GM18909 (cell line): Measurements from ENCODE around the gene GABPA.
A peak's percentile ranks its signal among the peaks of the same experiment; 100 is the strongest.
"Not testable (repeated sequence)": the region's sequence is repeated elsewhere in the genome, so short reads cannot be mapped to it uniquely, and the experiment has no call there.

Experiments used
- ATAC-seq: cut with Tn5 transposase; IDR thresholded peaks from one replicate; pipeline ENCODE4 v1.9.1; 2021; ENCODE audit warnings: mild to moderate bottlenecking; ENCODE audit not compliant: unreplicated experiment, poor library complexity

Gene GABPA

DNA sequence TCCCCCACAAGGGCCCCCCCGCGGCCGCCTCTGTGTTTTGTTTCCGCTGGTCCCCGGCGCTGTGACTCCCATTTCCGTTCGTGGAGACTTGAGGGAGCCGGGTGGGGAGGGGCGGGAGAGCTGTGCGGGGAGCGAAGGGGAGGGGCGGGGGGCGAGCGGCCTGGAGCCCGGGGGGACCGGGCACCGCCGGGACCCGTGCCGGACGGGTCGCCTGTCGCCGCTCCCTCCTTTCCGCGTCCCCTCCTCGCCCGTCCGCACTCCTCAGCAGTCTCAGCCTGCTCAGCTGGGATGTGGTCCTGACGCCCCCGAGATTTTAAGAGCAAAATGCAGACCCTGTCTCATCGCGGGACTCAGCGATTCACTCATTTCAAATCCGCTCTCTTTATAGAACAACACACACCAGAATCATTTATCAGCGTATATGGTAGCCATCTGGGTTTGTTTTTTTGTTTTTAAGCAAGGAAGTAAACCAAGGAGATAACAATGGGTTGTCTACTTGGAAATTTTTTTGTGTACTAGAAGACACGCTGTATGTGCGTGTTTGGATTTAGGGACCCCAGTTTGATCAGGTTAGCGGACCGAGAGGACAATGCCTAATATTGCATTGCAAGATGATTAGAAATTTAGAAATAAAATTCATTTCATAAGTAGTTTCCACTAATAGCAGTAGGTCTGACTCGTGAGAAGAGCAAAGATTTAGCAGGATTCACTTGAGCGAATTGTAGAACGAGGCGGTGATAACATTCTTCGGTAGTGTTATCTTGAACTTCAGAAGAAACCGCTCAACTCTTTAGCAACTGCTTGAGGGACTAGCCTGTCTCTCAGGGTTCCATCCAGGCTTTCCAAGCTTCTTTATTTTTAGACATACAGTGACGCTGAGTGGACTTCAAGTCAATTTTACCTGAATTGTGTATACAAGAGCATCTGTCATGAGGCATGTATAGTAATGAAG is 1.1 kb downstream of the GABPA start:
- ATAC-seq: peak; percentile 19

DNA sequence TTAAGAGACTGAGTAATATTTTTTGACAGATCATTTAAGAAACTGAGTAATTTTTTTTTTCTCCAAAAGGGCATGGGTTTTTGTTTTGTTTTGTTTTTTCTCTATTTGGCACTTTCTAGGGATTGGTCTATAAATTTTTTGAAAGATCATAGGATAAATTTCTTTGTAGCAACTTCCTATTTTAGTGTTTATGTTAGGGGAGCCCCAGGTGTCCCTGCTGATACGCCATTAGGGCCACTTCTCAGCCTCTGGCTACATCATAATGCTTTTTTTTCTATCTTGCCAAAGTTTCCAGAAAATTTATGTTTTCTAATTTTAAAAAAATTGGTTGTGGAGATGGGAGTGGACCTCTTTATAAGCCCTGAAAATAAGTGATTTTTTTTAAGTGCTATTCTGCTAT is 2.6 kb downstream of the GABPA start:
- ATAC-seq: no peak

DNA sequence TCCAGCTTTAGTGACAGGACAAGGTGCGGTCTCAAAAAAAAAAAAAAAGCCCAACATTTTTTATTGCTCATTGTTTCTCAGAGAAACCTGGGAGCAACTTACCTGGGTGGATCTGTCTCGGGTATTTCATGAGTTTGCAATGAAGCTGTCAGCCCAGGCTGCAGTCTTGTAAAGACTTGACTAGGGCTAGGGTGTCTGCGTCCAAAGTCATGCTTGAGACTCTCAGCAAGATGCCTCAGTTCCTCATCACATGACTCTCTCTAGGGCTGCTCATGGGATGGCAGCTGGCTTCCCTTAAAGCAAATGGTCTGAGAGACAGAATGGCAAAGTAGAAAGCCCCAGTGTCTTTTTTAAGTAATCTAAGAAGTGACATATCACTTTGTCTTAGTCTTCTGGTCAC is 8.1 kb downstream of the GABPA start:
- ATAC-seq: no peak

DNA sequence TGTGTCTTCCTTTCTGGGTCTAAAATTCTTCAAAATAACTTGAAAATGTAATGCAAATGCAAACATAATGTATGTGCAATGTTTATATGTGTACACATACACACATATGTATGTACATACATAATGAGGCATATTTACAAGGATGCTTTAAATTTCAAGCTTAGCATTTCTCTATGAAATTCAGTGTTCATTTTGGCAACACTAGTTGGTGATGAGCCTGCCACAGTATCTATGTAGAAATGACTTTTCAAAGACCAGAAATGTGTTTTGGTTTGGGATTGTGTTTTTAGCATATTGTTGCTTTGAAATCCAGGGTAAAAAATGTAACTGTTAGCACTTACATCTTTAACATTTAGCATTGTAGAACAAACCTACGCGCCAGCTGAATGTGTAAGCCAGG is 10.1 kb downstream of the GABPA start:
- ATAC-seq: no peak

DNA sequence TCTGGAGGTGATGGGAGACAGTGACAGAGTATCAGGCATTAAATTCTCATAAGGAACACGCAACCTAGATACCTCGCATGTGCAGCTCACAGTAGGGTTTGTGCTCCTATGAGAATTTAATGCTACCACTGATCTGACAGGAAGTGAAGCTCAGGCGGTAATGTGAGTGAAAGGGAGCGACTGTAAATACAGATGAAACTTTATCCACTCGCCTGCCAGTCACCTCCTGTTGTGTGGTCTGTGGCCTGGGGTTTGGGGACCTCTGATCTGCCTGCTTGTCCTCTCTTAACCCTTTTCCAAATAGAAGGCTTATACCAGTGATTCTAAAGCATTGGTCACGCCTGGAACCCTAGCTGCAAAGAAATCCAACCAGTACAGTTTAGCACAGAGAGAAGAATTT is 15.3 kb downstream of the GABPA start:
- ATAC-seq: no peak

DNA sequence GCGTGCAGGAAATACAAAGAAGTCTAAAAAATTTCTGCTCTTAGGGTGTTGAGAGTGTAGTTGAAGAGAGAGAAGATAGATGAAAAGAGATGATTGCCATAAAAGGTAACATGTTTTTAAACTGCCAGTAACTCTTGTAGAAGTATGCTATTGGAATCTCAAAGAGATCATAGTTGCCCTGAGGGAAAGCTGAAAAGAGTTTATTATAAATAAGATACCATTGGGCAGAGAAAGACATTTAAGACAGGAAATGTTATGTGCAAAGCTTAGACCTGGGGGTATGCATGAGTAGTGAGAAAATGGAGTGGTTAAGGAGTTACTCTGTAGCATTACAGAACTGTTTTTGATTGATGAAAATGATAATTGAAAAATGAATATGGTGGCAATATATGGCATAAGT is 17.6 kb downstream of the GABPA start:
- no peak for ATAC-seq

DNA sequence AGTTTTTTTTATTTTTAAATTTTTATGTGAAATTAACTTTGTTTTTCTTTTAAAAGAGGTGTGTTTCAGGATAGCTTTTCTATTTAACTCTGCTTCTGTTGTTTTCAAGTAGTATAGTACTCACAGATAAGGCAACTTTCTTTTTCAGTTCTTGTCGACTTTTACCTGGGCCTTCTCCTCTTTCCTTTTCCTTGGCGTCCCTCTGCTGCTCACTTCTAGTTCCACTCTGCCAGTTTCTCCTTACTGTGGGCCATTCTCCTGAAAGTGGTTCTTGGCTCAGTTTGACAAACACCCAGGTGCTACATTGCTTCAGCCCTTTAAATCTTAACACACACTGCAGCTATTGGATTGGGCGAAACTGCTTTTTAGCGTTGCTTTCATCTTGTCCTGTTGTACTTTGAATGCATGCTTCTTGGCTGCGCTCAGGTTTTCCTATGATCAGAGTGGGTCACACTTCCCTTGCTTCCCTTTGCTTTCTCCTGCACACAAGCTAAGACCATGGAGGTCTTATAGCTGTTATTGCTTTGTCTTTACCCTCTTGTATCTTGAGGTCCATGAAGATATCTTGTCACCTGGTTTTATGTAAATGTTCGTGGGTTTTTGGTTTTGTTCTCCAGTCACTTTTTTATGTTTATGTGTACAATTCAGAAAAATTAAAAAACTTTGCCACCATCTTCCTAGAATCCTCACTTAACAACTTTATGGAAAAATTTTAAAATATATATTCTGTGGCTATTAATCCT is 21.6 kb downstream of the GABPA start:
- ATAC-seq: no peak

DNA sequence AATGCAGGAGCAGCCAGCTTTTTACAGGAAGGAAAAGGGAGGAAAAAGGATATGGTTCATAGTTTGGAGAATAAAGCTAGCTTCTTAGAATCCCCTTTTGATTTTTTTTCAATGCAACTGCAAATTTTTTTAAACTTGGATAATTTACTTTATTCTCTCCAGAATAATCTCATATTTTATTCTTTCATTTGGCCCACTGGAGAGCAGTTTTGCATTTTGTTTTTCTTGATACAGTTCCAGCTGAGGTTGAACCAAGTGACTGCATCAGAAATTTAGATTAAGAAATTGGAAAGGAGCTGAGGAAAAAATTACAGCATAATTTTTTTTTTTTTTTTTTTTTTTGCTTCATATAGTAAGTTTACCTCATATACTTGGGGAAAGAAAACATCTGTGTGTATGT is 22.8 kb downstream of the GABPA start:
- no peak for ATAC-seq

DNA sequence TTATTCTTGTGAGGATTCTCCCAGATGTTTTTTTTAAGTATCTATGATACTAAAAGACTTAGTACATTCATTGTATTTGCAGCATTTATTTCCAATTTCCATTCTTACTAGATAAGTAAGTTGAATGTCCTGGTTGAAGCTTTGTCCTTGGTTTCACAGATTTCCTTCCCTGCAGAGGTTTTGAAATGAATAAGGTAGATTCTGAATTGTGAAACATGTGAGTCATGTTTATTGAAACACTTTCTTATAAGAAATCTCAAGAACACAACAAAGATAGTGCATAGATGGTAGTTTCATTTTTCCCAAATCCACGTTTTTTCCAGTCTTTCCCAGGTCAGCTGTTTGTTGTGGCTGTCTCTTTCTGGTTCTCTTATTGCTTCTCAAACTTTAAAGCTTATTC is 24.8 kb downstream of the GABPA start:
- ATAC-seq: no peak

DNA sequence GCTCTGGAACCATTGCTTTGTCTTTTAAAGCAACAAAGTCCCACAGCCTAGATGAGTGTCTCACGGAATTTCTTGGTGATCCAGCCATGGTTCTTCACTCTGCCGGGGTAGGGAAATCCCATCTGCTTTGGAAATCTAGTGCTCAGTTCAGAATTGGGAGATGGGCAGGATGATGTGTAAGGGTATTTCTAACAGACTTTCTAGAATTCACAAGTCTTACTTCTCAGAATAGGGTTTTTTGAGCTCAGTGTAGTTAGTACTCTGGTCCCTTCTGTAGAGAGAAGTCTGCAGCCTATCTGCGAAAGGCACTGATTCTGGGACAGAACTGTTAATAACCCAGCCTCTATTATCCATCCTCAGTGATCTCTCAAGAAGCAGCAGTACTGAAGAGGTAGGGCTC is 25.3 kb downstream of the GABPA start:
- no peak for ATAC-seq

DNA sequence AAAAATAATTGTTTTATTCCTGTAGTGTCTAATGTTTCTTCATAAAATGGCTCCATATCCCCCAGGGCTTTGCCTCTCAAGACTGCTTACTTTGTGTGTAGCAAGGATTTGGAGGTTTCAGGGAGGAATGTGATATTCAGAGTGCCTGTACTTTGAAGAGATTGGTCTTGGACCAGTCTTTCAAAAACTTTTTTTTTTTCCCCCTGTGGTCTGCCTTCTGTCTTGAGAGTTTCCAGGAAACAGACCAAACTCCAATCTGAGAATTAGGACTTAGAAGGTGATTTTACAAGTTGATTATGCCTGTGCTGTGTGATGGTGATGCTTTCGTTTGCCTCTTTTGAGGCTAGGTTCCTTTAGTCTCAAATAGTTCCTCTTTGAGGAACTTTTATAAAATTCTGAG is 25.9 kb downstream of the GABPA start:
- ATAC-seq: no peak

DNA sequence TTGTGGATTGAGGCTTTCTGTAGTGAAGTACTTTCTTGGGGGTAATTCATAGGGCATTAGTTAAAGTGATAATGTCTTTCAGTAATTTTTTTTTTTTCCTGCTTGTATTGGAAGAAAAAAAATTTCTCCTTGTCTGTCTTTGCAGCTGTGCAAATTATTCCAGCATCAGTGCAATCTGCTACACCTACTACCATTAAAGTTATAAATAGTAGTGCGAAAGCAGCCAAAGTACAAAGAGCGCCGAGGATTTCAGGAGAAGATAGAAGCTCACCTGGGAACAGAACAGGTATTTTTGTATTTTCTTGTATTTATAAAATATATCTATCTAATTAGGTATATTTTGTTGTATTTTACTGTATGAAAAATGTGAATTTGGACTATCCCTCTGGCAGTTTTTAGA is 29.3 kb downstream of the GABPA start:
- ATAC-seq: no peak

DNA sequence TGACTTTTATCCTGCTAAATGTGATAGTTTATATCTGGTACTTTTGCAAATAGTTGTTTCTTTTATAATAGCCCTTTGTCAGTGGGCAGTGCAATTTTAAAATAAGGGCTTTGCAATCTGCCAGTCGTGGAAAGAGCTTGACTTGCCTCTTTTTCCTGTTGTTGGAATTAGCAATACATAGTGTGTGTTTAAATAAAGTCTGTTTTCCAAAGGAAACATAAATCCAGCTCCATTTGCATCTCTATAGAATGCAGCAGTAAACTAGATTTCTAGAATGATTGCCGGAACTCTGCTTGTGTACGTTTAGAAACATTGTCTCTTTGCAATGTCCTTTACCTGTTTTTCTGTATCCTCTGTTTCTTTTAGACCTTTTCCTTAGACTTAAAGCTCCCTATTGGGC is 33.1 kb downstream of the GABPA start:
- no peak for ATAC-seq

DNA sequence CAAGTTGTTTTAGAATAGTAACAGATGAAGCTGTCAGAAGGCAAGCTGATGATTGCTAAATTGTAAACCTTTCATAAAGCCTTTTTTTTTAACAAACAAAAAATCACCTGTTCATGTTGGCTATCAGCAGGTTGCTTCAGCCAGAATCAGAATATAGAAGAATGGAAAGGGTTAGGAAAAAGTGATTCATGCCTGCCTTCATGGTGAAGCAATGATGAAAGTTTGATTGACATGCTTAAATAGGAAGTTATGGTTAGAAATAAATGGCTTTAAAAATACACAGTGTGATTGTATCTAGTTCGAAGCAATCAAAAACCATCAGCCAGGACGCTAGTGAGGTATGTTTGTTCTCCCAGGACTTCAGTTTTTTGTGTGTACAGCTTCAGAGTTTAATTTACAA is 37.9 kb downstream of the GABPA start:
- ATAC-seq: no peak

DNA sequence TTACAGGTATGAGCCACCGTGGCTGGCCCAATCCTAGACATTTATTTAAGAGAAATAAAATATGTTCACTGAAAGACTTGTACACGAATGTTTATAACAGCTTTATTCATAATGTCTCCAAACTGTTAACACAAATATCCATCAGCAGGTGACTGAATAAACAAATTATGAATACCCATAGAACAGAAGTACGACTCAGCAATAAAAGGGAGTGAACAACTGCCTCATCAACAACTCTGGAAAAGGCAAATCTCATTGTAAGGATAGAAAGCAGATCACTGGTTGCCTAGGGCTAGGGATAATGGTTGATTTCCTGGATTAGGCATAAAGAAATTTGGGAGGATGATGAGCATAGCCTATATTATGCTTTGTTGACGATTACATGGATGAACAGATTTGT is 41.7 kb downstream of the GABPA start:
- ATAC-seq: no peak

DNA sequence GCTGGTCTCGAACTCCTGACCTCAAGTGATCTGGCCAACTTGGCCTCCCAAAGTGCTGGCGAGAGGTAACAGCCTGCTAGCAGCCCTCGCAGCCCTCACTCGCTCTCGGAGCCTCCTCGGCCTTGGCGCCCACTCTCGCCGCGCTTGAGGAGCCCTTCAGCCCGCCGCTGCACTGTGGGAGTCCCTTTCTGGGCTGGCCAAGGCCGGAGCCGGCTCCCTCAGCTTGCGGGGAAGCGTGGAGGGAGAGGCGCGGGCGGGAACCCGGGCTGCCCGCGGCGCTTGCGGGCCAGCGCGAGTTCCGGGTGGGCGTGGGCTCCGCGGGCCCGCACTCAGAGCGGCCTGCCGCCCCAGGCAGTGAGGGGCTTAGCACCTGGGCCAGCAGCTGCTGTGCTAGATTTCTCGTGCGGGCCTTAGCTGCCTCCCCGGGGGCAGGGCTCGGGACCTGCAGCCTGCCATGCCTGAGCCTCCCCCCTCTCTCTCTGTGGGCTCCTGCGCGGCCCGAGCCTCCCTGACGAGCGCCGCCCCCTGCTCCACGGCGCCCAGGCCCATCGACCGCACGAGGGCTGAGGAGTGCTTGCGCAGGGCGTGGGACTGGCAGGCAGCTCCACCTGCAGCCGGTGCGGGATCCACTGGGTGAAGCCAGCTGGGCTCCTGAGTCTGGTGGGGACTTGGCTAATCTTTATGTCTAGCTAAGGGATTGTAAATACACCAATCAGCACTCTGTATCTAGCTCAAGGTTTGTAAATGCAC is 43.5 kb downstream of the GABPA start:
- not testable (repeated sequence) for ATAC-seq

DNA sequence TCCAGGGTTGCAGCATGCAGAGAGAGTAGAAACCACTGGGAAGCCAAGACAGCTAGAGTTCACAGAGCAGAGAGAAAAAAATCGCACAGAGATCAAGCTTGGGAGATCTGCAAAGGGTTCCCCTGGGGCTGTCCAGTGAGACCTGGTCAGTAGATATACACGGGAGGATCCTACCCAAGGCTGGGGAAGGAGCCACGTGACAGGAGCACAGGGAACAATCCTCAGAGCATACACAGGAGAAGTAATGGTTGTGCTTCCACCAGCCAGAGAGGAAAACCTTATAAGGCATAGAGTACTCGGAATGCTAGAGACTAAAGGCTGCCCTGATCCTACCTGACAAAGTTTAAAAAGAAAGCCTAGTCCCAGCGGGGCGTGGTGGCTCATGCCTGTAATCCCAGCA is 53.9 kb downstream of the GABPA start:
- ATAC-seq: no peak

DNA sequence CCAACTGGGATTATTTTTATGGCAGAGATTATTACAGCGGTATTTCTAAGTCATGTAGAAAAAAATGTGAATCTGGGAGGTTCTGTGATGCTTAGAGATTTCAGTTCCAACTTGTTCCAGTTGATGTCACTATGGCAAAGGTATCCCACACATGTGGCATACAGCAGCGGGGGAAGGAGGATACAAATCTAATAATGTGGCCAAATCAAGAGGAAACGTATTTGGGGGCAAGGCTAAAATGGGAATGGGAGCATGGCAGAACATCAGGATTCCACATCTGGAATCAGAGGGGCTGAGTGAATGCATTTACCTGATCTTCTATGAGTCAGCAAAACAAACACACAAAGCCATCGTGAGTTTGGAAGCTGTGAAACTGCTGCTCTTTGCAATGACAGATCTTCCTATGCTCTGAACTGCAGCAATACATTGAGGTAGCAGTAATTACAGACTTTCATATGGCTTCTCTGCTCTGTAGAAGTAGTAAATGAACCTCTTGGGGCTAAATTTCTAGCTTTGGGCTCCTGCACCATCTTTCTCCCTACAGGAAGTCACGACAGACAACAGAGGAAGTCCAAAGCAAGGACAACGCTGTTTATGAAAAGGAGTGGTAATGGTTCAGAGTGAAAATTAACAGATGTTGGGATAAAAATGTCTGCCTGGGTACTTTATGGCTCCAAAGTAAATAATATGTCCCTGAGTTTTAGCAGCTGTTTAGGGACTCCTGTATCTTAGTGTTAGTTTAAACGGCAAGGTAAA is 55.5 kb downstream of the GABPA start:
- ATAC-seq: peak; percentile 73

DNA sequence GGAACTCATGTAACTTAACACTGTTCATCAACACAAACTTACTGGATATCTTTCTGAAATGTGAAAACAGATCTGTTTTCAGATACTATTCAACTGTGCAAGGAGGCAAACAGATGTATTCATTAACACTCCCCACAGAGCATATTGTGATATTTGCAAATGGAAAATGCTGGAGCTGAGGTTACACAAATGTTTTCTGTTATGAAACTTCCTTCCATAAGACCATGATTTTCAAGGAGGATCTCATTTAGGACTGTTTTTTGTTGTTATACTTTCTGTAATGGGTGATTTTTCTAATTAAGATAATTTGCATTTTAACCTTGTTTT is 56.1 kb downstream of the GABPA start:
- peak; percentile 15 for ATAC-seq

DNA sequence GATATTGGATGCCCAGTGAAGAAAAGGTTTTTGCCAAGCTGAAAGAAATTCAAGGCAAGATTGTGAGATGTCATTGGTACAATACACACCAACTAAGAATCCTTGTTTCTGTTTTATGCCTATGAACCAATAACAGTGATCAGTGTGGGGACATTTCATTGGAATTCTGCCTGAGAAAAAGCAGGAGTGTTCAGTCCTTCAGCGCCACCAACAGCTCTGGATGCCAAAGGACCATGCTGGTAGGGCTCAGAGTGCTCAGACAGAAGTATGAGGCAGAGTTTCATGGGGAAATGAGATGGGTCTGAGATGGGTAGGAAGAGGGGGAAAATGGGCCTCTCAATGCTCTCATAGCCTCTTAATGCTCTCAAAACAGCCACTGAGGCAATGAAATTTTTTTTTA is 56.5 kb downstream of the GABPA start:
- no peak for ATAC-seq
